Lung microvascular endothelial cell (primary cell): ENCODE measurements around the gene TRIM43. TPM values are rescaled to one million over a fixed set of nuclear protein-coding genes. Genes with fewer than 3 reads are reported as not detected.
"Not testable (repeated sequence)": the region's sequence is repeated elsewhere in the genome, so short reads cannot be mapped to it uniquely, and the experiment has no call there.

Source experiments
- DNase-seq, 2 donors: peaks; one replicate each; pipeline versions ENCODE4 v3.0.0 to v3.0.0-alpha.2; 2010; ENCODE audit warnings: low read depth in 2 of 2
- total RNA-seq: library from RNA; depleted of rRNA; stranded (reverse); fragments of >200 nt; gene quantifications from 2 replicates; pipeline ENCODE4 v1.2.1, GENCODE V29; 2014

The TRIM43 gene
- total RNA-seq, result not detected in 2 replicates

GRCh38 chr2:95591701-95592100 lies at the start of gene TRIM43:
Gene TRIM43 (plus strand): TSS chr2:95592001. CDS start chr2:95594024, 2,023 bp downstream.
- not testable (repeated sequence) for DNase-seq

- no peak for DNase-seq
These were observed 40.7 kb upstream of the TRIM43 start for GRCh38 chr2:95551055-95551568.

- no peak for DNase-seq
These were observed 38.9 kb upstream of the TRIM43 start for GRCh38 chr2:95552911-95553310.

GRCh38 chr2:95569170-95569569 lies 22.6 kb upstream of the TRIM43 start:
- DNase-seq, result no peak

GRCh38 chr2:95573866-95574265 lies 17.9 kb upstream of the TRIM43 start:
- DNase-seq, result no peak

GRCh38 chr2:95574506-95574905 lies 17.3 kb upstream of the TRIM43 start:
- no peak for DNase-seq

- DNase-seq, result no peak
These were observed 15.9 kb upstream of the TRIM43 start for GRCh38 chr2:95575857-95576256.

- DNase-seq, result no peak
These were observed 13.3 kb upstream of the TRIM43 start for GRCh38 chr2:95578539-95578938.

GRCh38 chr2:95583545-95583944 lies 8.3 kb upstream of the TRIM43 start:
- not testable (repeated sequence) for DNase-seq

- not testable (repeated sequence) for DNase-seq
These were observed 7.5 kb upstream of the TRIM43 start for GRCh38 chr2:95584321-95584720.

- DNase-seq, result not testable (repeated sequence)
These were observed 1.8 kb upstream of the TRIM43 start for GRCh38 chr2:95589777-95590536.

GRCh38 chr2:95592973-95593372 lies 1.2 kb downstream of the TRIM43 start:
- not testable (repeated sequence) for DNase-seq

GRCh38 chr2:95595012-95595411 lies 3.2 kb downstream of the TRIM43 start:
- not testable (repeated sequence) for DNase-seq

GRCh38 chr2:95601301-95601700 lies 9.5 kb downstream of the TRIM43 start:
- not testable (repeated sequence) for DNase-seq

- not testable (repeated sequence) for DNase-seq
These were observed 10.3 kb downstream of the TRIM43 start for GRCh38 chr2:95602146-95602545.

- not testable (repeated sequence) for DNase-seq
These were observed 16.6 kb downstream of the TRIM43 start for GRCh38 chr2:95608356-95608755.

GRCh38 chr2:95609764-95610163 lies 18.0 kb downstream of the TRIM43 start:
- not testable (repeated sequence) for DNase-seq

- DNase-seq, result not testable (repeated sequence)
These were observed 21.2 kb downstream of the TRIM43 start for GRCh38 chr2:95613048-95613447.

GRCh38 chr2:95622728-95623127 lies 30.9 kb downstream of the TRIM43 start:
- not testable (repeated sequence) for DNase-seq

- DNase-seq, result not testable (repeated sequence)
These were observed 39.2 kb downstream of the TRIM43 start for GRCh38 chr2:95630987-95631386.

- not testable (repeated sequence) for DNase-seq
These were observed 41.9 kb downstream of the TRIM43 start for GRCh38 chr2:95633626-95634259.

GRCh38 chr2:95640515-95641288 lies 48.9 kb downstream of the TRIM43 start:
- not testable (repeated sequence) for DNase-seq
